ENCODE results near the gene RNF168.
"Not testable (repeated sequence)": the region's sequence is repeated elsewhere in the genome, so short reads cannot be mapped to it uniquely, and the experiment has no call there.

Gene RNF168

DNA sequence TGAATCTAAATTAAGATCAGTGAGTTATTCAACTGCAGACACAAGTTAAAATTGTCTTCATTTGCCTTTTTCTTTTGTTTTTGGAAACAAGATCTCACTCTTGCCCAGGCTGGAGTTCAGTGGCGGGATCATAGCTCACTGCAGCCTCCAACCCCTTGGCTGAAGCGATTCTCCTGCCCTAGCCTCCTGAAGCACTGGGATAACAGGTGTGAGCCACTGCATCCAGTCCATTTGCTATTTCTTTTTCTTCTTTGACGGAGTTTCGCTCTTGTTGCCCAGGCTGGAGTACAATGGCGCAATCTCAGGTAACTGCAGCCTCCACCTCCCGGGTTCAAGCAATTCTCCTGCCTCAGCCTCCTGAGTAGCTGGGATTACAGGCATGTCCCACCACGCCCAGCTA is 10.3 kb downstream of the RNF168 start:
- DNase-seq (ENCODE audit: low read depth), result no peak
- TF ChIP-seq, protein P1, sequence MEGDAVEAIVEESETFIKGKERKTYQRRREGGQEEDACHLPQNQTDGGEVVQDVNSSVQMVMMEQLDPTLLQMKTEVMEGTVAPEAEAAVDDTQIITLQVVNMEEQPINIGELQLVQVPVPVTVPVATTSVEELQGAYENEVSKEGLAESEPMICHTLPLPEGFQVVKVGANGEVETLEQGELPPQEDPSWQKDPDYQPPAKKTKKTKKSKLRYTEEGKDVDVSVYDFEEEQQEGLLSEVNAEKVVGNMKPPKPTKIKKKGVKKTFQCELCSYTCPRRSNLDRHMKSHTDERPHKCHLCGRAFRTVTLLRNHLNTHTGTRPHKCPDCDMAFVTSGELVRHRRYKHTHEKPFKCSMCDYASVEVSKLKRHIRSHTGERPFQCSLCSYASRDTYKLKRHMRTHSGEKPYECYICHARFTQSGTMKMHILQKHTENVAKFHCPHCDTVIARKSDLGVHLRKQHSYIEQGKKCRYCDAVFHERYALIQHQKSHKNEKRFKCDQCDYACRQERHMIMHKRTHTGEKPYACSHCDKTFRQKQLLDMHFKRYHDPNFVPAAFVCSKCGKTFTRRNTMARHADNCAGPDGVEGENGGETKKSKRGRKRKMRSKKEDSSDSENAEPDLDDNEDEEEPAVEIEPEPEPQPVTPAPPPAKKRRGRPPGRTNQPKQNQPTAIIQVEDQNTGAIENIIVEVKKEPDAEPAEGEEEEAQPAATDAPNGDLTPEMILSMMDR (IDR thresholded peaks at IDR 0.05; ENCODE audit: insufficient read depth, low read depth, low read length, missing control alignments), result no peak
- H3K4me3 ChIP-seq (ENCODE audit: low read depth, low read length), result no peak overlapping the region

DNA sequence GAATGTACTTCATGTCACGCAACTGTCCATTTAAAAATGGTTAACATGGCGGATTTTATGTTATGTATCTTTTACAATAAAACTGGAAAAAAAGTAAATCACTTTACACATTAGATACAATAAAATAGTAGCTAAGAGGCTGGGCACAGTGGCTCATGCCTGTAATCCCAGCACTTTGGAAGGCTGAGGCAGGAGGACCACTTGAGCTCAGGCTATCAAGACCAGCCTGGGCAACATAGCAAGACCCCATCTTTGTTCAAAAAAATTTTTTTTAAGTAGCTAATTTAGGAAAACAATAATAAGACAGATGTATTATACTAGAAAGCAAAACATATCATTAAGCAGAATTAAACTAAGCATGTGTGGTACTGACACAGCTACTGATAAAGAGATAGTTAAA is 11.5 kb downstream of the RNF168 start:
- DNase-seq (ENCODE audit: low read depth), result no peak
- no peak overlapping the region for H3K4me3 ChIP-seq (ENCODE audit: low read depth, low read length)
- TF ChIP-seq, protein P1 (IDR thresholded peaks at IDR 0.05; ENCODE audit: insufficient read depth, low read depth, low read length, missing control alignments), result no peak

DNA sequence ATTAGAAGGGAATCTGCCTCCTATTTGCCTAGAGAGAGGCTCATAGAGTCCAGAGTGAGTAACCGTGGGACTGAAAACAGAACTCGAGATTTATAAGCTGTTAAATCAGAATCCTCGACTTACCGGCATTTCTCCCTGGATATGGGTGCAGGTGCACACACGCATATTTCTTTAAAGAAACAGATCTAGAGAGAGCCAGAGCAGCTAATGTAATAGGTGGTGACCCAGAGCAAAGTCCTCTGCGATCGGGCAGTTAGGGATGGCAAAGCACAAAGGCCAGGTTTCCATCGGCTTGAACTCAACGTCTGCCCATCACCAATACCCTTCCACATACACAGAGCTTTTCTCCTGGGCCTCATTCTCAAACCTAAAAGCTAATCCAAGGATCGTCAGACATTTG is 13.8 kb downstream of the RNF168 start:
- no peak for DNase-seq (ENCODE audit: low read depth)
- H3K4me3 ChIP-seq (ENCODE audit: low read depth, low read length), result no peak overlapping the region
- TF ChIP-seq, protein P1 (IDR thresholded peaks at IDR 0.05; ENCODE audit: insufficient read depth, low read depth, low read length, missing control alignments), result no peak

DNA sequence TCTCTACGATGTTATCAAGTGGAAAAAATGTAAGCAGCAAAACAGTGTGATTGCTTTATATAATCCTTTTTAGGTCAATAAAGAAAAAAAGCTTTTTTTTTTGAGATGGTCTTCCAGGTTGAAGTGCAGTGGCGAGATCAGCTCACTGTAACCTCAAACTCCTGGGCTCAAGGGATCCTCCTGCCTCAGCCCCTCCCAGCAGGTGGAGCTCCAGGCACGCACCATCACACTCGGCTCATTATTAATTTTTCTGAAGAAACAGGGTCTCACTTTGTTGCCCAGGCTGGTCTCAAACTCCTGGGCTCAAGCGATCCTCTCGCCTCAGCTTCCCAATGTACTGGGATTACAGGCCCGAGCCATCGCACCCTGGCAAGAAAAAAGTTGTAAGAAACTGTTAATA is 17.3 kb downstream of the RNF168 start:
- DNase-seq (ENCODE audit: low read depth), result no peak
- no peak overlapping the region for H3K4me3 ChIP-seq (ENCODE audit: low read depth, low read length)
- TF ChIP-seq, protein P1 (IDR thresholded peaks at IDR 0.05; ENCODE audit: insufficient read depth, low read depth, low read length, missing control alignments), result no peak

DNA sequence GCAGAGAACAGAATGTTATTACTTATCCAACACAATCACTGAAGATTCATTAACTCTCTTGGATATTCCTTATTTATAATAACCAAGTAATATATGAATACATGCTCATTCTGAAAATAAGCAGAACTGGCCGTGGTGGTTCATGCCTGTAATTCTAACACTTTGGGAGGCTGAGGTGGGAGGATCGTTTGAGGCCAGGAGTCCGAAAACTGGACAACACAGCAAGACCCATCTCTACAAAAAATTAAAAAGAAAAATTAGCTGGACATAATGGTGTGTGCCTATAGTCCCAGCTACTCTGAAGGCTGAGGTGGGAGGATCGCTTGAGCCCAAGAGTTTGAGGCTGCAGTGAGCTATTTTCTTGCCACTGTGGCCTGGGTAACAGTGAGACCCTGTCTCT is 25.9 kb downstream of the RNF168 start:
- no peak for DNase-seq (ENCODE audit: low read depth)

DNA sequence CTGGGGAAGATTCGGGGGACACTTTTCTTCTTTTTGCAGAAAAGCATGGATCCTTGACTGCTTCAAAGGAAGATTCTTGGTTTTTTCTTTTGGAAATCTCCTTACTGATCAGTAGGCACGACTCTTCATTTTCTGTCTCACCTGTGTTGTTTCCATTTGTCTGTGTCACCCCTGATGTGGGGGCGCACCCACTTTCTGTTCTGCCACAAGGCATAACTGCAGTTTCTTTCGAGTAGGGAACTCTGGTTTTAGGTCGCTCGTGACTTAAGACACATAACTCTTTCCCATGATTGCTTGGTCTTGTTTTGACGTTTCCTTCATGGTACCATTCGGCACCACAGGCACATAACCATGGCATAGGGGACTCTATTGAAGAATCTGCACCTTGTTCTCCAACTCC is 31.3 kb downstream of the RNF168 start:
- no peak overlapping the region for H3K4me3 ChIP-seq (ENCODE audit: low read depth, low read length)
- no peak for DNase-seq (ENCODE audit: low read depth)
- TF ChIP-seq, protein P1 (IDR thresholded peaks at IDR 0.05; ENCODE audit: insufficient read depth, low read depth, low read length, missing control alignments), result no peak

More for the DNA sequence above, 25.9 kb downstream of the RNF168 start:
- TF ChIP-seq, protein P1 (IDR thresholded peaks at IDR 0.05; ENCODE audit: insufficient read depth, low read depth, low read length, missing control alignments), result no peak
- H3K4me3 ChIP-seq (ENCODE audit: low read depth, low read length), result no peak overlapping the region

DNA sequence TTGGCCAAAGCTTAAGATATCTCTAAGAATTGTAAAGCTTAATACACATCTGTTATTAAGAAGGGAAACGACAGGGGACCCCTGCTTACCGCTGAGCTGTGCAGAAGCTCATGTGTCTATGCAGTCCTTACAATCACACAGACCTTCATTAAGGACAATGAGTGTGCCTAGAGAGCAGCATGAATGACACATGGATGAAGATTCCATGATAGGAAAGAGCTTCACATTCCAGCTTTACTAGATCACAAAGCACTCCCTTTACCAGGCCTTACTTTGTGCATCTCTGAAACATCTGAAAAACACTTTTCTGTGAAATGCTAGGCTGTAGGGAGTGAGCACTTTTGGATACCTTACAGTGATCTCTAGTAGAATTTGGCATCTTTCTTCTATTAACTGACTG is 32.0 kb downstream of the RNF168 start:
- no peak for DNase-seq (ENCODE audit: low read depth)
- no peak overlapping the region for H3K4me3 ChIP-seq (ENCODE audit: low read depth, low read length)
- TF ChIP-seq, protein P1 (IDR thresholded peaks at IDR 0.05; ENCODE audit: insufficient read depth, low read depth, low read length, missing control alignments), result no peak

DNA sequence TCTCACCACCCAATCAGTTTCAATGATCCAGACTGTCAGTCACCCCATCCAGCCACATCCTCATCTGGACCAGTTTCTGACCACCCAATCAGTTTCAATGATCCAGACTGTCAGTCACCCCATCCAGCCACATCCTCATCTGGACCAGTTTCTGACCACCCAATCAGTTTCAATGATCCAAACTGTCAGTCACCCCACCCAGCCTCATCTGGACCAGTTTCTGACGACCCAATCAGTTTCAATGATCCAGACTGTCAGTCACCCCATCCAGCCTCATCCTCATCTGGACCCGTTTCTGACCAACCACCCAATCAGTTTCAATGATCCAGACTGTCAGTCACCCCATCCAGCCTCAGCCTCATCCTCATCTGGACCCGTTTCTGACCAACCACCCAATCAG is 33.4 kb downstream of the RNF168 start:
- DNase-seq (ENCODE audit: low read depth); H3K4me3 ChIP-seq (ENCODE audit: low read depth, low read length): not testable (repeated sequence)

Measured in GM12865 (cell line).